Dendritic cell treated with granulocyte-macrophage colony-stimulating factor and Interleukin-4, amounts not matched to agents 40 ng/mL and 50 ng/mL, for 4 days (primary cell): ENCODE measurements around the gene ZNF436.
"Not testable (repeated sequence)": the region's sequence is repeated elsewhere in the genome, so short reads cannot be mapped to it uniquely, and the experiment has no call there.

Source experiments
- H3K27ac Mint-ChIP-seq: one replicate; pipeline ENCODE4 v1.8.0; 2022; ENCODE audit warnings: mild to moderate bottlenecking, mixed read lengths
- H3K27me3 Mint-ChIP-seq: one replicate; pipeline ENCODE4 v1.8.0; 2022; ENCODE audit warnings: mild to moderate bottlenecking, mixed read lengths
- H3K36me3 Mint-ChIP-seq: one replicate; pipeline ENCODE4 v1.8.0; 2022; ENCODE audit warnings: low read depth, mixed read lengths
- H3K4me1 Mint-ChIP-seq: one replicate; pipeline ENCODE4 v1.8.0; 2022; ENCODE audit warnings: low read depth, mixed read lengths
- H3K4me3 Mint-ChIP-seq: one replicate; pipeline ENCODE4 v1.8.0; 2022; ENCODE audit warnings: mild to moderate bottlenecking, moderate library complexity, mixed read lengths
- H3K9me3 Mint-ChIP-seq: one replicate; pipeline ENCODE4 v1.8.0; 2022; ENCODE audit warnings: mixed read lengths
- intact Hi-C: fragments of 100-400 bp; cut with micrococcal nuclease; formaldehyde crosslinking; loops from one replicate; pipeline ENCODE4 v1.15.0; 2022

ZNF436 gene

DNA sequence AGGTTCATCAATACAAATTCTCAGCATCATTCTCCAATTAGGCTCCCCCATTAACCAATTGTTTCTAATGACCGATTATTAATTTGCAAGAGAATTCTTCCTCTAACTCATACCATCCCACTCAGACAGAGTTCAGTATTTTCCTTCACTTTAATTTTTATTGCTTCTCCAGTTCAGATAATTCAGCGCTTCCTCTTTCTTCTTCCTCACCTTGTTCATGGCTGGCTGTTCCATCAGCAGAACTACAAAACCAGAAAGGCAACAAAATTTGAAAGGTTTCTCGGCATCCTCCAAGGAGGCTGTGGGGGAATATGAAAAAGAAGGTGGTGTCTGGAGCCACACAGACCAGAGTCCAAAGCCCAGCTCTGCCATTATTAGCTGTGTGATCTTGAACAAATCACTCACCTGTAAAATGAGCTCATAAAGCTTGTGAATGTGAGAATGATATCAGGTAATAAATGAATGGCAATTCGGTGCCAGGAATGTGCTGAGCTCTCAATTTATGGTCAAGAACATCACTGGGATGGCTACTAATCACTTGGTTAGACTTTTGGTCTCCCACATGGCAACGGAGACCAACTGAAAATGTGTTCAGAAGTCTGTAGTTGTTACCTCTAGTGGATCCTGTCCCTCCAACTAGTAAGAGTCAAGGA lies 11.7 kb upstream of the ZNF436 start:
- no peaks in the 10 kb centered on the region for H3K36me3 Mint-ChIP-seq
- H3K27ac Mint-ChIP-seq = no peak overlapping the region
- H3K4me1 Mint-ChIP-seq = peaks cover 42% of the 10 kb centered on the region
- no peaks in the 10 kb centered on the region for H3K9me3 Mint-ChIP-seq
- H3K27me3 Mint-ChIP-seq = peaks cover 42% of the 10 kb centered on the region
- H3K4me3 Mint-ChIP-seq = no peak overlapping the region
- intact Hi-C loops = no loop called here

GRCh38 chr1:23380719-23381118 lies 11.1 kb upstream of the ZNF436 start:
- no peak overlapping the region for H3K27ac Mint-ChIP-seq
- H3K4me1 Mint-ChIP-seq = peaks cover 42% of the 10 kb centered on the region
- H3K4me3 Mint-ChIP-seq = no peak overlapping the region
- no peaks in the 10 kb centered on the region for H3K9me3 Mint-ChIP-seq
- intact Hi-C loops = no loop called here
- peaks cover 42% of the 10 kb centered on the region for H3K27me3 Mint-ChIP-seq
- no peaks in the 10 kb centered on the region for H3K36me3 Mint-ChIP-seq

GRCh38 chr1:23380236-23380635 lies 10.6 kb upstream of the ZNF436 start:
- H3K36me3 Mint-ChIP-seq, H3K4me3 Mint-ChIP-seq, H3K9me3 Mint-ChIP-seq, intact Hi-C loops, H3K27ac Mint-ChIP-seq: not testable (repeated sequence)
- peaks cover 42% of the 10 kb centered on the region for H3K4me1 Mint-ChIP-seq
- H3K27me3 Mint-ChIP-seq = peaks cover 45% of the 10 kb centered on the region

GRCh38 chr1:23376890-23377811 lies 7.5 kb upstream of the ZNF436 start:
- no peaks in the 10 kb centered on the region for H3K9me3 Mint-ChIP-seq
- H3K4me1 Mint-ChIP-seq = peaks cover 27% of the 10 kb centered on the region
- H3K36me3 Mint-ChIP-seq = no peaks in the 10 kb centered on the region
- H3K4me3 Mint-ChIP-seq = no peak overlapping the region
- no peak overlapping the region for H3K27ac Mint-ChIP-seq
- intact Hi-C loops = no loop called here
- peaks cover 37% of the 10 kb centered on the region for H3K27me3 Mint-ChIP-seq

DNA sequence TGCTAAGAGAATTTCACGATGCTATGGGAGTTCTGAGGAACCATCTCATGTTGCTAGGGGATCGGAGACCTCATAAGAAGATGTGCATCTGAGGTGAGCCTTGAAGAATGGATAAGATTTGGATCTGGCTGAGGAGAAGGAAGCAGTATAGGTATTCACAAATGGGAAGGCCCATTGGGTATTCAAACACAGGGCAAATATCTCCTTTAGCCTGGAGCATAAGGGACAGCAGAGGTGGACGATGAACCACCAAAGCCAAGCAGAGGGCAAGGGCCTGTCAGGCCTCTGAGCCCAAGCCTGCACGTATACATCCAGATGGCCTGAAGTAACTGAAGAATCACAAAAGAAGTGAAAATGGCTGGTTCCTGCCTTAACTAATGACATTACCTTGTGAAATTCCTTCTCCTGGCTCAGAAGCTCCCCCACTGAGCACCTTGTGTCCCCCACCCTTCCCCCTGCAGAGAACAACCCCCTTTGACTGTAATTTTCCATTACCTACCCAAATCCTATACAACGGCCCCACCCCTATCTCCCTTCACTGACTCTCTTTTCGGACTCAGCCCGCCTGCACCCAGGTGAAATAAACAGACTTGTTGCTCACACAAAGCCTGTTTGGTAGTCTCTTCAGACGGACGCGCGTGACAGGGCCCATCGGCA lies 4.6 kb upstream of the ZNF436 start:
- H3K36me3 Mint-ChIP-seq, H3K27ac Mint-ChIP-seq, intact Hi-C loops, H3K4me3 Mint-ChIP-seq, H3K9me3 Mint-ChIP-seq: not testable (repeated sequence)
- peaks cover 38% of the 10 kb centered on the region for H3K4me1 Mint-ChIP-seq
- H3K27me3 Mint-ChIP-seq = peaks cover 19% of the 10 kb centered on the region

- no peaks in the 10 kb centered on the region for H3K9me3 Mint-ChIP-seq
Observed at GRCh38 chr1:23371987-23372880, 2.6 kb upstream of the ZNF436 start.

DNA sequence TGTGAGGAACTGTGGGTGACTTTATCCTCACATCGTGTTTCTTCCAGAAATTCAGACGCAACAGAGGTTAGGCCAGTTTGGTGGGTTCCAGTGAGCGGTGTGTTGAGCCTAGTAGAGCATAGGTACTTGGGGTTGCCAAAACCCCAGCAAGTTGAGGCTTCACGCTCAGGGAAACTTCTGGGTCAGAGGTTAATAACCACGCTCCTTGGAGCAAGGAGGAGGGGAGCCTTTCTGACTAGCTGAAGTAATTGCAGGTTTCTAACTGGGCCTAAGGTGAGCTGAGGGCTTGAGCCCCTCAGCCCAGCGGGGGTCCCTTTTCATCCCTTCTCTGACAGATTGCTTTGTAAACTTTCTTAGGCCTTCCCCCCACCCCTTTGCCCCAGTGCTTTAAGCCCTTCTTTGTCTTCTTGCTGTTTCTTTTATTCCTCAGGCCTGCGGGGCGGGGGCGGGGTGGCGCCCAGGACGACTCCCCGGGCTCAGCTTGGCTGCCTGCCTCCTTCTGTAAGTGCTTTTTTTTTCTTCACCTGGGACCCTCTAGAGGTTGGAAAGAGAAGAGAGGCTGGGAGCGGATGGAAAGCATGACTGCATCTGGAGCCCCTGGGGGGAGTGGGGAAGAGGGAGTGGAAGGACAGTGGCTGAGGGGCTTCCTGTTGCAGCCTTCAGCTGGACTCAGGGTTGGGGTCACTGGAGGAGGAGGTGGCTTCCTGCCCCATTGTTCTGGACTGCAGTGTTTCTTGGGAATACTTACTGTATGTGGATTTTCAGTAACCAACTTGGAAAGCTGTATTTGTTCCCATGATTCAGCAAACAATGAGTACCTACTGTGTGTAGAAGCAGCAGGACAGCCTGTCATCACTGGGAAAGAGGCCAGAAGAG lies 1.3 kb upstream of the ZNF436 start:
- H3K36me3 Mint-ChIP-seq = peaks cover 28% of the 10 kb centered on the region
- no peak overlapping the region for H3K27ac Mint-ChIP-seq
- peaks cover 13% of the 10 kb centered on the region for H3K27me3 Mint-ChIP-seq
- H3K9me3 Mint-ChIP-seq = no peaks in the 10 kb centered on the region
- intact Hi-C loops = no loop called here
- H3K4me1 Mint-ChIP-seq = peaks cover 40% of the 10 kb centered on the region
- H3K4me3 Mint-ChIP-seq = no peak overlapping the region

More at GRCh38 chr1:23371987-23372880, 2.6 kb upstream of the ZNF436 start:
- no peak overlapping the region for H3K4me3 Mint-ChIP-seq
- peaks cover 21% of the 10 kb centered on the region for H3K36me3 Mint-ChIP-seq
- H3K27ac Mint-ChIP-seq = no peak overlapping the region
- H3K4me1 Mint-ChIP-seq = peaks cover 41% of the 10 kb centered on the region
- H3K27me3 Mint-ChIP-seq = peaks cover 19% of the 10 kb centered on the region
- intact Hi-C loops = no loop called here

- Mint-ChIP-seq H3K36me3 (peaks cover 34% of the 10 kb centered on the region), H3K27me3 (peaks cover 9% of the 10 kb centered on the region), H3K9me3 (no peaks in the 10 kb centered on the region), H3K4me3 (no peak overlapping the region), H3K27ac (peak overlapping the region; percentile 95), H3K4me1 (peaks cover 40% of the 10 kb centered on the region)
- intact Hi-C loops = no loop called here
Observed at GRCh38 chr1:23370330-23370708, 683 bp upstream of the ZNF436 start.

- Mint-ChIP-seq H3K27ac (peak overlapping the region; percentile 95), H3K27me3 (peaks cover 2% of the 10 kb centered on the region), H3K4me1 (peaks cover 40% of the 10 kb centered on the region), H3K4me3 (peak overlapping the region; percentile 98), H3K36me3 (peaks cover 50% of the 10 kb centered on the region), H3K9me3 (no peaks in the 10 kb centered on the region)
- intact Hi-C loops = loop anchor here (1.0 to 2.0 kb wide), 2 partner anchors 24 to 34 kb away; partner anchors contain the start of gene HNRNPR
Observed at GRCh38 chr1:23368562-23369334, 888 bp downstream of the ZNF436 start.

DNA sequence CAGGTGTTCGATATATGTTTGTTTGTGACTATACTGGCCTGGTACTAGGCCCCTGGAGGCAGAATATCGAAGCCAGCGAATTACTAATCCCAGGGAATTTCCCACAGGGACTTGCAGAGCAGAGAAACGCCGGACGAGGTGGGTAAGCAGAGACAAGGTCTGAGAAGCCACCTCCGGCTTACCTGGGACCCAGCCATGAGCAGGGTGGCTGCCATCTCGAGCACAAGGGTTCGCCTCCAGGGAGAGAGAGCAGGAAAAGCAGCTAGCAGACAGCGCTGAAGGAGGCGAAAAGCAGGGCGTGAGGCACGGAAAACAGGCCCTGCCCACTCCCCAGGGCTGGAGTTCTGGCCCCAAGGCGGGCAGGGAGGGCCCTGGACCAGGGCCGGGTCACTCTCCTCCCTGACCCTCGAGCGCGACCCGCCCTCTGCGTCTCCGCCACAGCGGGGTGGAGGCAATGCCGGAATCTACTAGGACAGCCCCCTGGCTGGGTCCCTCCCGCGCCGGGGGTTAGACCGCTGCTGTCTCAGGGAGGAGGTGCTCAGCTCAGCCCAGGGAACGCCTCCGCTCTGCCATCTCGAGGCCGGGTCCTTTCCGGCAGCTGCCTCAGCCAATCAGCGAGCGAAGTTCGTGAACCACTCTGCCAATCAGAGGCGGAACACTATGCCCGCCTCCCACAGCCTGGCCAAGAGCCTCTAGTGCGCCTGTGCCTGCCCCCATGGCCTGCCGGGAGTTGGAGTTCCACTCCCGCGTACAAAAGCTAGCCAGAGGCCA lies 1.7 kb downstream of the ZNF436 start:
- Mint-ChIP-seq H3K4me3 (peak overlapping the region; percentile 98), H3K27ac (peak overlapping the region; percentile 95), H3K36me3 (peaks cover 57% of the 10 kb centered on the region), H3K9me3 (peaks cover 5% of the 10 kb centered on the region), H3K4me1 (peaks cover 40% of the 10 kb centered on the region), H3K27me3 (peaks cover 2% of the 10 kb centered on the region)
- intact Hi-C loops = loop anchor here (1.0 to 2.0 kb wide), 2 partner anchors 24 to 35 kb away; partner anchors contain the start of gene HNRNPR

- Mint-ChIP-seq H3K36me3 (peaks cover 63% of the 10 kb centered on the region), H3K27ac (peak overlapping the region; percentile 95), H3K27me3 (peaks cover 2% of the 10 kb centered on the region), H3K9me3 (peaks cover 11% of the 10 kb centered on the region), H3K4me1 (peaks cover 40% of the 10 kb centered on the region), H3K4me3 (peak overlapping the region; percentile 98)
- intact Hi-C loops = no loop called here
Observed at GRCh38 chr1:23367451-23367790, 2.2 kb downstream of the ZNF436 start.
